NCI-H460 (cell line): ENCODE measurements around the gene IFRD2. TPM values are rescaled to one million over a fixed set of nuclear protein-coding genes. Genes with fewer than 3 reads are reported as not detected.
A peak's percentile ranks its signal among the peaks of the same experiment; 100 is the strongest.

ENCODE experiments used
- DNase-seq: peaks from one replicate; pipeline ENCODE4 v3.0.0-alpha.2; 2016; ENCODE audit warnings: low read depth; ENCODE audit errors: extremely low read depth
- polyA plus RNA-seq: library from polyadenylated mRNA; depleted of rRNA; stranded (reverse); fragments of >200 nt; gene quantifications from 2 replicates; pipeline ENCODE4 v1.2.3, GENCODE V29; 2014; cell fraction: nucleus; rRNA removed
- total RNA-seq: library from RNA; depleted of rRNA; stranded (reverse); fragments of >200 nt; shearing (Covaris generic); gene quantifications from 2 replicates; pipeline ENCODE4 v1.2.3, GENCODE V29; 2014; rRNA removed

Gene IFRD2
- 116 TPM in 2 replicates for total RNA-seq
- 358 and 363 TPM in 2 replicates for polyA plus RNA-seq

DNA sequence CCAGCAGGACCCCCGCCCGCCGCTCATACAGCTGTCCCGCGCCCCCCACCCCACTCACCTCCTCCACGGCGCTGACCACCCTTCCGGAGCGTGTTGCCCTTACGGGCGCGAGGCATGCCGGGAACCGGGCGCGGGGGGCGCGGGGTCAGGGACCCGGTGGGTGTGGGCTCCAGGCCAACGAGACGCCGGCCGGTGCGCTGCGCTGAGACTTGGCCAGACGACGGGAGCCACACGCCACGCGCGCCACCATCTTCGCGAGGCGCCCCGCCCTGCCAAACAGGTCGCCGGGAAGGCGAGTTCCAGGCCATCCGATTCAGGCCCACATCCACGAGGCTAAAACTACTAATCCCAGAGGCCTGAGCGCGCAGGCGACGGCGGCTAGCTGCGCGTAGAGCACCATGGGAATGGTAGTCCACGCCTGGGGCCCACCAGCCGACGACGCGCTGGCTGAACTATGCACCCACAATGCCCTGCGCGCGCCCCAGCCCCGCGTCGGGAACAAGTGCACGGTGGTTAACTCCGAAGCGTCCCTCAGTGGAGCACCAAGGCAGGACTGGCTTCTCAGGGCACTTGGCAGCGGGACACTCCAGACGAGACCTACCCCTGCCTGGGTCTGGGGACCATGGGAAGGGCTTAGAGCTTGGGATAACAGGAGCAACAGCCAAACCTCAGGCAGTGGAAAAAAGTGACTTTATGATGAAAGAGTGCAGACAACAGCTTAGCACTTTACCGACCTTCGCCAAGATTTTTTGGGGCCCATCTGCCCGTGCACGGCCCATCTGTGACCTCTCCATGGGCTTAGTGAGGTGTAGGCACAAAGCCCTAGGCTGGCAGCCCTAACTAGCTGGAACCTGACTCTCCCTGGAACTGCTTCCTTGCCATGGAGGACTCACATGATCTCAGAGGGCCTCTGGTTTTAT is at the start of gene IFRD2:
Gene IFRD2 (minus strand): TSS at position 271 of the 920 bp plus-strand sequence. CDS start 155 bp downstream, at position 116.
- peak; percentile 94 for DNase-seq

GRCh38 chr3:50341537-50341936 is 49.3 kb upstream of the IFRD2 start:
- no peak for DNase-seq

DNA sequence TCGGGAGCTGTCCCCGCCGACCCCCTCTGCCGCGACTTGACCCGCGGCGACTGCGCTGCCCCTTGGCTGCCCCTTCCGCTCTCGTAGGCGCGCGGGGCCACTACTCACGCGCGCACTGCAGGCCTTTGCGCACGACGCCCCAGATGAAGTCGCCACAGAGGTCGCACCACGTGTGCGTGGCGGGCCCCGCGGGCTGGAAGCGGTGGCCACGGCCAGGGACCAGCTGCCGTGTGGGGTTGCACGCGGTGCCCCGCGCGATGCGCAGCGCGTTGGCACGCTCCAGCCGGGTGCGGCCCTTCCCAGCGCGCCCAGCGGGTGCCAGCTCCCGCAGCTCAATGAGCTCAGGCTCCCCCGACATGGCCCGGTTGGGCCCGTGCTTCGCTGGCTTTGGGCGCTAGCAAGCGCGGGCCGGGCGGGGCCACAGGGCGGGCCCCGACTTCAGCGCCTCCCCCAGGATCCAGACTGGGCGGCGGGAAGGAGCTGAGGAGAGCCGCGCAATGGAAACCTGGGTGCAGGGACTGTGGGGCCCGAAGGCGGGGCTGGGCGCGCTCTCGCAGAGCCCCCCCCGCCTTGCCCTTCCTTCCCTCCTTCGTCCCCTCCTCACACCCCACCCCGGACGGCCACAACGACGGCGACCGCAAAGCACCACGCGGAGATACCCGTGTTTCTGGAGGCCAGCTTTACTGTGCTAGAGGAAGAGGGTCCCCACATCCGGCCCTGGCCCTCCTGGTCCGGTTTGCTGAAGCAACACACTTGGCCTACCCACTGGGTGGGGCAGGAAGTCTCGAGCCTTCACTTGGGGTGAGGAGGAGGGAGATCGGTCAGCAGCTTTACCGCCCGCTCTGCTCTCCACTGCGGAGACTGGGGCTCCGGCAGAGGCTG is 48.5 kb upstream of the IFRD2 start, which contains the start of gene RASSF1:
Gene RASSF1 (minus strand): TSS at position 389 of the 882 bp plus-strand sequence. CDS start 31 bp downstream, at position 358.
- DNase-seq: no peak

DNA sequence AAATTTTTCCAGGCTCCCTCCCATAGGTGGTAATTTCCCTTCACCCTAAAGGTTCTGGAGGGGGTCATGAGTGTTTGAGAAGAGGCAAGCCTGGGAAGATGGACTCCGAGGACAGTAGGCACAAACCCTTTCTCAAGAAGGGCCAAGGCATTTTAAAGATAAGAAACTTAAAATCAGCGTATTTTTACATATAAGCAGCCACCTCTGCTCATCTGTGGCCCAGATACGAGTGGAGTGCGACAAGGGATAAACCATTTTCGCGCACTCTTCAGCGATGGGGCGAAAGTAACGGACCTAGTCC is 47.9 kb upstream of the IFRD2 start:
- DNase-seq: no peak

- DNase-seq: no peak
Observed at GRCh38 chr3:50339485-50340146, 47.4 kb upstream of the IFRD2 start.

DNA sequence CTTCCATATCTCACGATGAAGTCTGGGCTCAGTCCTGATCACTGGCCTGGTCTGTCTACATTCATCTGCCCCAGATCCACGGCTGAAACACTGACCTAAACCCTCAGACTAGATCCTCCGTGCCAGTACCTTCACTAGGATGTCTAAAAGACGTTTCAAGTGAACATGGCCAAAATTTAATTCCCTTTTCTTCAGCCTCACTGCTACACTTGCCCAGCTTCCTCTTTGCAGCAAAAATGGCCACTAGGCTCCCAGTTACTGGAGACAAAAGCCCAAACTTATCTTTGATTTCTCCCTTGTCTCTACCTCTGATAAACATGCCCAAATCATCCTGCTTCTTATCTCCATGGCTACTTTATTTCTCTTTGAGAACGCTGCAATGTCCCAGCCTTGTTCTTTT is 46.7 kb upstream of the IFRD2 start:
- no peak for DNase-seq

GRCh38 chr3:50337175-50337861 is 45.1 kb upstream of the IFRD2 start:
- peak; percentile 97 for DNase-seq

DNA sequence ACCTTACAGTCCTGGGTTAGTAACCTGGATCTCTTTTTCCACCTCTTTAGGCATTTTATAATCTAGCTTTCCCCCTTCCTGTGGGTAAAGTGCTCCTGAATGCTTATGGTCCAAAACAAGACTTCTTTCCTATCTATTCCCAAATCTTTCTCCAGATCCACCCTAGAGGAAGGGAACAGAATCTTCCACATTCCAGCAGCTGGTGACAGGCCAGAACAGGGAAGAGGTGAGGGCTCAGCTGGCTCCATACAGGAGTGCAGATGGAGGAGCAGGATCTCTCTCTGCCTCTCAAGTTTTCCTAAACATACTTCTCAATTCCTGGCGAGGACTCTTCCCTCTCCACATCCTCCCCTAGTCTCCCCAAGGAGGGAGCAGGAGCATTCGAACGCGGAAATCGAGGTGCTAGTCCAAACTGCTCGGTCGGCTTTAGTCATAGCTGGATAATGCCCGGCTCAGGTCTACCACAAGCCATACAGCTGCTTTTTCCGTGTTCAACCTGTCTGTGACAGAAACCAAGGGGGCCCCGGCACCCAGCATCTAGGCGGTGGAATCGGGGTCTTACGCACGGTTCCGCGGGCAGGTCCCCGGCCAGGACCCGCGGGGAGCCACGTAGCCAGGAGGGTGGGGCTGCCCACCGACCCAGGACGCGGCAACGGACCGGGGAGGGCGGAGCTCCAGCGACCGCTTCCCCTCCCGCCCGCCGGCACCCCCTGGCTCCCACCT is 44.4 kb upstream of the IFRD2 start:
- no peak for DNase-seq

DNA sequence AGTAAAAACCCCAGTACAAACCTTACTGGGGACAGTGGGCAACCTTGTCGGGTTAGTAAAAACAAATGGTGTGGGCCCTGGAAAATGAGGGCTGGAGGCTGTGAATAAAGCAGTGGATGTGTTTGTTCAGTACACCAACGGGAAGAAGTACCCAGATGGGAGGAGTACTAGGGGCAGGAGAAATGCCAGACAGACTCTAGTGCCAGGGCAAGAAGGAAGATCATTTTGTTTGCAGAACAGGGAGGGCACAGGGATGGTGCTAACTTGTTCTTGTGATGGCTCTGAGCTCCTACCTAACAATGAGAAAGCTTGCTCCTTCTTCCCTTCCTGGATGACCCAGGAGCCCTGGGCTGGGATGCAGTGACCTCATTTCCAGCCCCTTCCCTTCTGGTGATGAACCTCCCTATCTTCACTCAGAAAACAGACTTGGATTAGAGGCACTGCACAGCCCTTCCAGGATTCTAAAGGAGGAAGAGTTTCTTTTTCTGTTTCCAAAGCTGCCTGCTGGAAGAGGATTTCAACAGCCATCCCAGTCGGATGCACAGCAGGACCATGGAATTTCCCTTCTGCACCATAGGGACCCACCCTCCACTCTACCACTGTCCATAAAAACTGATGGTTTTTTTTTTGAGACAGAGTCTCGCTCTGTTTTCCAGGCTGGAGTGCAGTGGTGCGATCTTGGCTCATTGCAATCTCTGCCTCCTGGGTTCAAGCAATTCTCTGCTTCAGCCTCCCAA is 42.3 kb upstream of the IFRD2 start:
- no peak for DNase-seq

GRCh38 chr3:50333744-50334328 is 41.6 kb upstream of the IFRD2 start:
- peak; percentile 81 for DNase-seq

- no peak for DNase-seq
Observed at GRCh38 chr3:50331364-50331907, 39.2 kb upstream of the IFRD2 start.

- no peak for DNase-seq
Observed at GRCh38 chr3:50330330-50330729, 38.1 kb upstream of the IFRD2 start.

- DNase-seq: peak; percentile 94
Observed at GRCh38 chr3:50327943-50328691, 35.9 kb upstream of the IFRD2 start, which contains the start of gene TUSC2. TSS of gene TUSC2 (minus strand) at chr3:50328223. CDS start at chr3:50328099, 124 bp downstream.

GRCh38 chr3:50327129-50327528 is 34.9 kb upstream of the IFRD2 start:
- DNase-seq: no peak

DNA sequence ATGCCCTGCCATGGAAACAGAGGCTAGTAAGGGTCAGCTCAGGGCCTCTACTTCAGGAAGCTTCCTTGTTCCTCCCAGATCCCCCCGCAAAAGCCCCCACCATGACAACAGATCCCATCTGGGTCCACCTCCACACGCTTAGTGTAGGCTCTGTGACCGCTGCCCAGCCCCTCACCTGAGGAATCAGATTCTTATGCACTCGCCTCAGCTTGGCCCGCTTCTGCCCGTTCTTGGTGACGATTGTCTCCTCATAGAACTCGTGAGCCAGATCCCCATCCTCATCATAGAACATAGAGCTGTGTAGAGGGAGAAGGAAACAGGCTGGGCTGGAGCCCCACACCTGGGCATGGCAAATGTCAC is 33.9 kb upstream of the IFRD2 start:
- DNase-seq: no peak

DNA sequence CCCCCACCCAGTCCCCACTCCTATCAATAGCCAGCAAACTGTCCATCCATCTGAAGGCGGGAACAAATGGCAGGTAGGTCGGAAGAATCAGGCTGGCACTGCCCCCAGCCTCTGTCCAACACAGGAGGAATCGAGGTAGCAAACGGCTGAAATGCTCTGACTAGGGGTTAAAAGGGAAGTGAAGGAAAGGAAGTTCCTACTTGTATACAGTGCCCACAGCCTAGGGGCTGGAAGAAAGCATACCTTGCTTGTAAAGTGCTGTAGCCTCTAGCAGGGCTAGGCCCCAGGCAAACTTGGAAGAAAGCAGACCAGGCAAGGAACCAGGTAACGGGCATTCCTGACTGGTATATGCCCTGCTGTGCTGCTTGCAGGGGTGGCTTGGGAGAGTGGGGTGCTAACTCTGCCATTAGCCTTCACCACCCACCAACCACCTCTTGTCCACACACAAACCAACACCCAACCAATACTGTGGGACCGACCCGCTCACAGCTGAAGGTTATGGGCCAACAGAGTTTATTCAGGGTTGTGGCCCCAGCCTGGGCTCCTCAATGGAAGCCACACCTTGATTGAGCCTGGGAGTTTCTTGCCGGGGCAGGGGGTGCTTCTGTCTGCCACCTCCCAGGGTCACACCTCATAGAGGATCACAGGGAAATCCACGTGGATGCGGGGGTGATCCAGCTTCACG is 33.4 kb upstream of the IFRD2 start:
- no peak for DNase-seq

- DNase-seq: no peak
Observed at GRCh38 chr3:50325113-50325480, 32.9 kb upstream of the IFRD2 start.
